Occipital lobe (tissue), 2 donors: ENCODE results near the gene PTGDR2. TPM values are rescaled to one million over a fixed set of nuclear protein-coding genes. Genes with fewer than 3 reads are reported as not detected.

Experiments used
- DNase-seq: peaks from one replicate; lab custom pipeline; 2025; lab: John Stamatoyannopoulos, UW
- total RNA-seq: library from RNA; depleted of rRNA; stranded (reverse); fragments of >200 nt; gene quantifications from one replicate; pipeline ENCODE4 v1.2.3, GENCODE V29; 2014

The PTGDR2 gene
- total RNA-seq, 1 donor from 2014 or later = 1.6 TPM

GRCh38 chr11:60874421-60875365 is 18.9 kb upstream of the PTGDR2 start:
- no peak for DNase-seq

DNA sequence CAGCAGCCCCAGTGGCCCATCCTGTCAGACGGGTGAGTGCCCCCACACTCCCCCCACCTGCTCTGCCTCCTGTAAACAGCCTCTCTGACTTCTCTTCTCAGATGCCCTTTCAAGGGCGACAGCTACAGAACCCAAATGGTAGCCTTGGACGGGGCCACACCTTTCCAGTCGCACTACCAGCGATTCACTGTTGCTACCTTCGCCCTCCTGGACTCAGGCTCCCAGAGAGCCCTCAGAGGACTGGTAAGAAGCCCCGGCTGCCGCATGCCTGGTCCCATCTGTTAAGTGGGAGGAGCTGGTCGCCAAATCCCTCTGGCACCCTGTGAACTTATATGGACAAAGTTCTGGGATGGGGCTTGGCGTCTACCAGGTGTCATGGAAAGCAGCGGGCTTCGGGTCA is 17.8 kb upstream of the PTGDR2 start:
- DNase-seq = no peak

DNA sequence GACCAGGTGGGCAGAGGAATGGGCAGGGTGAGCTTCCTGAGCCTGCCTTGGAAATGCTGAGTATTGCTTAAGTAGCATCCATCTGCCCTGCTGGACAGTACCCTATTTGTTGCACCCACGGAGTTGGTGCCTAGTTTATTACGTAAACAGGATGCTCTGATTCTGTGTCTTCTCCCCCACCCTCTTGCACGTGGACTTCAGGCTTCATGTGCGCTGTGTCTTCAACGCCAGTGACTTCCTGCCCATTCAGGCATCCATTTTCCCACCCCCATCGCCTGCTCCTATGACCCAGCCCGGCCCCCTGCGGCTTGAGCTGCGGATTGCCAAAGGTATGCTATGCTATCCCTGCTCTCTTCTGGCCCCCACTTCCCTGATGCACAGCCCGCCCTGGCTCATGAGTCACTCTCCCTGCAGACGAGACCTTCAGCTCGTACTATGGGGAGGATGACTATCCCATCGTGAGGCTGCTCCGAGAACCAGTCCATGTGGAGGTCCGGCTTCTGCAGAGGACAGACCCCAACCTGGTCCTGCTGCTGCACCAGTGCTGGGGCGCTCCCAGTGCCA is 17.3 kb upstream of the PTGDR2 start:
- DNase-seq = no peak

DNA sequence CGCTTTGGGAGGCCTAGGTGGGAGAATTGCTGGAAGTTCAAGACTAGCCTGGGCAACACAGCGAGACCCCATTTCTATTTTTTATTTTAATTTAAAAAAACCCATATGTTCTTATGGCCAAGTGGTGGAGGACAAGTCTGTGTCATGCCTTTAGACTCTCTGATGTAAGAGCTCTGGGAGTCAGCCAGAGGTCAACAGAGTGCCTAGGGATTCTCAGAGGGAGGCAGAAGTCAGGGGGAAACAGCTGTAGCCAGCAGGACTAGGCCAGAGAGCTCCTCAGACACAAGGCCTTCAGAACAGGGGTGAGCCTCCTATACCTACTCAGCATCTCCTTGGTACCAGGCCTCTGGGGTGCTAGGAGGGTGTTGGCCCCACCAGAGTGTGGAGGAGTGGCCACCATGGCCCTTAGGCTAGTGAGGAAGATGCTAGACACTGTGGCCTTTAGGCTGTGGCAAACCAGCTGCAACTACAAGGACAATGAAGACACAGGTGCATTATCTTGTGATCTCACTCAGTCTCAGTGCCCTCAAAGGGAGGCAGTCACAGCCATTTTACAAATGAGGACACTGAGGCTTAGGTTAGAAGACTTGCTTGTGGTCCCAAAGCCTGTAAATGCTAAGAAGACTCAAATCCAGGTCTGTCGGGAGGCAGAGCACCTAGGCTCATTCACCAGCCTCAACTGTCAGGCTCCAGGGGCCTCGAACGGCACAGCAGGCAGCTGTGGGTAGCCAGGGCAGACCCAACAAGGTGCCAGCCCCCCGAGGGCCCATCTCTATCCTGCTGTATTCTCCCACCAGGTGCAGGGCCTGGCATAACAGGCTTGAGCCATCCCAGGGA is 16.6 kb upstream of the PTGDR2 start:
- no peak for DNase-seq

DNA sequence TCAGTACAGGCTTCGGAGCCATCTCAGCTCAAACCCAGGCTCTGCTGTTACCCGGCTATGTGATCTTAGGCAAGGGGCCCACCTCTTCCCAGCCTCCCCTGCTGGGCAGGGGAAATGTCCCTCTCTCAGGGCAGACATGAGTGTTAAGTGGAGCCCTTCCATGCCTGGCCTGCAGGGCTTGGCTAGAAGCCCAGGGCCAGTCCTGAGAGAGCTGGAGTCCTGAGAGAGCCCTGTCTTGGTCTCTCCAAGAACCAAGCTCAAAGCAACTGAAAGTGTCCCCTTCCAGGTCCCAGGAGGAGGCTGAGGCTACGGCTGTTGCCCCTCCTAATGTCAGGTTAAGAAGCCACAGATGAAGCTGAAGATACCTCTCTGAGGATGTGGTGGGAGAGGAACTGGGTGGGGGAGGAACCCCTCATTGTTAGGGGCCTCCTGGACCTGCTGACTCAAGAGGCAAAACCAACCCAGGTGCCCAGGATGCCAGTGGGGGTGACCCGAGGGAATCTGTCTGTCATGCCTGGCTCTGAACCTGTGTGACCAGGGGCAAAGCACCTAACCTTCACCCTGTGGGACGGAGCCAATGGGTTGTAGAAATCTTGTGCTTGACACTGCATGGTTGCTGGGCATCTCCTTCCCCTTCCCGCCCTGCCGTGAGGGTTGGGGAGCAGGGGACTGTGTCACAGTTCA is 15.8 kb upstream of the PTGDR2 start:
- DNase-seq = no peak

DNA sequence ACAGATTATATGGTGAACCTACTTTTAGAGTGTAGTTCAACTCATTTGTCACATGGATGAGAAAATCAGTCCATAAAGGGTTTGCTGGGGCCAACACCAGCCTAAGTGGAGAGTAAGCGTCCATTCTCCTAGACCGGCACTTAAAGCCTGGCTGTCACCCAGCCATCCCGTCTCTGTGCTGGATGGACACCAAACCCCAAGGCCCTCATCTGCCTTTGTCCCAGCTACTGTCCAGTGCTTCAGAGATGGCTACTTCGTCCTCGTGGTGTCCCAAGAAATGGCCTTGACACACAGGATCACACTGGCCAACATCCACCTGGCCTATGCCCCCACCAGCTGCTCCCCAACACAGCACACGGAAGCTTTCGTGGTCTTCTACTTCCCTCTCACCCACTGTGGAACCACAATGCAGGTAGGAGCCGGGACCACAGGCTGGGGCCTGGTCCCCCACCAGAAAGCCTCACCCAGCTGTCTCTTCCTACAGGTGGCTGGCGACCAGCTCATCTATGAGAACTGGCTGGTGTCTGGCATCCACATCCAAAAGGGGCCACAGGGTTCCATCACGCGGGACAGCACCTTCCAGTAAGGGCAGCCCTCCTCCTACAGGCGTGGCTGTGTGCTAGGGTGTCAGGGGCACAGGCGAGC is 15.1 kb upstream of the PTGDR2 start:
- DNase-seq = no peak

- DNase-seq = no peak
Observed at GRCh38 chr11:60870276-60870675, 14.5 kb upstream of the PTGDR2 start.

DNA sequence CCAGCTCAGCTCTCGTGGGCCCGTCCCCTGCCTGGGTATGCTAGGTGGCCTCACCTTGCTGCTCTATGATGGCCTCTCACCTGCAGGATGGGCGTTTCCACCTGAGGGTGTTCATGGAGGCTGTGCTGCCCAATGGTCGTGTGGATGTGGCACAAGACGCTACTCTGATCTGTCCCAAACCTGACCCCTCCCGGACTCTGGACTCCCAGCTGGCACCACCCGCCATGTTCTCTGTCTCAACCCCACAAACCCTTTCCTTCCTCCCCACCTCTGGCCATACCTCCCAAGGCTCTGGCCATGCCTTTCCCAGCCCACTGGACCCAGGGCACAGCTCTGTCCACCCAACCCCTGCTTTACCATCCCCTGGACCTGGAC is 13.7 kb upstream of the PTGDR2 start:
- DNase-seq = no peak

- DNase-seq = no peak
Observed at GRCh38 chr11:60868682-60869450, 13.1 kb upstream of the PTGDR2 start.

DNA sequence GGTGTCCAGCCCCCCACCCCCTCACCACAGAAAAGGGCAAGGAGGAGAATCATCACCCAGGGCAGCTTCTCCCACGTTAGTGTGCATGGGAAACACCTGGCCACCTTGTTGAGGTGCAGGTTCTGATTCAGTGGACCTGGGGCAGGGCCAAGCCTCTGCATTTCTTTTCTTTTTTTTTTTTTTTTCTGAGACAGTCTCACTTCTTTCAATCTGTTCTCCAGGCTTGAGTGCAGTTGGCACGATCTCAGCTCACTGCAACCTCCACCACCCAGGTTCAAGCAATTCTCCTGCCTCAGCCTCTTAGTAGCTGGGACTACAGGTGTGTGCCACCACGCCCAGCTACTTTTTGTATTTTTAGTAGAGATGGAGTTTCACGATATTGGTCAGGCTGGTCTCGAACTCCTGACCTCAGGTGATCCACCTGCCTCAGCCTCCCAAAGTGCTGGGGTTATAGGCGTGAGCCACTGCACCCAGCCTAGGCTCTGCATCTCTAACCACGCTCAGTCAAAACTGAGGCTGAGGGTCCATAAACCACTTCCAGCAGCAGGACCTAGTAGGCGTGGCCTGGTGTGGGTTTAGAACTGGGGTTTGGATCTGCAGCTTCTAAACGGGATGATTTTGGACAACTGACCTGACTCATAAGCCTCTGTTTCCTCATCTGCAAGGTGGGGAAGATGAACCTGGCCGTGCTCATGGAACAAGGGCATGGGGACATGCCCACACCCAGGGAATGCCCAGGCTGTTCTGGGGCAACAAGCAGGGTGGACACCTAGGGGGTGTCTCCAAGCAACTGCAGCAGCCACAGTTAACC is 12.3 kb upstream of the PTGDR2 start:
- DNase-seq = no peak

DNA sequence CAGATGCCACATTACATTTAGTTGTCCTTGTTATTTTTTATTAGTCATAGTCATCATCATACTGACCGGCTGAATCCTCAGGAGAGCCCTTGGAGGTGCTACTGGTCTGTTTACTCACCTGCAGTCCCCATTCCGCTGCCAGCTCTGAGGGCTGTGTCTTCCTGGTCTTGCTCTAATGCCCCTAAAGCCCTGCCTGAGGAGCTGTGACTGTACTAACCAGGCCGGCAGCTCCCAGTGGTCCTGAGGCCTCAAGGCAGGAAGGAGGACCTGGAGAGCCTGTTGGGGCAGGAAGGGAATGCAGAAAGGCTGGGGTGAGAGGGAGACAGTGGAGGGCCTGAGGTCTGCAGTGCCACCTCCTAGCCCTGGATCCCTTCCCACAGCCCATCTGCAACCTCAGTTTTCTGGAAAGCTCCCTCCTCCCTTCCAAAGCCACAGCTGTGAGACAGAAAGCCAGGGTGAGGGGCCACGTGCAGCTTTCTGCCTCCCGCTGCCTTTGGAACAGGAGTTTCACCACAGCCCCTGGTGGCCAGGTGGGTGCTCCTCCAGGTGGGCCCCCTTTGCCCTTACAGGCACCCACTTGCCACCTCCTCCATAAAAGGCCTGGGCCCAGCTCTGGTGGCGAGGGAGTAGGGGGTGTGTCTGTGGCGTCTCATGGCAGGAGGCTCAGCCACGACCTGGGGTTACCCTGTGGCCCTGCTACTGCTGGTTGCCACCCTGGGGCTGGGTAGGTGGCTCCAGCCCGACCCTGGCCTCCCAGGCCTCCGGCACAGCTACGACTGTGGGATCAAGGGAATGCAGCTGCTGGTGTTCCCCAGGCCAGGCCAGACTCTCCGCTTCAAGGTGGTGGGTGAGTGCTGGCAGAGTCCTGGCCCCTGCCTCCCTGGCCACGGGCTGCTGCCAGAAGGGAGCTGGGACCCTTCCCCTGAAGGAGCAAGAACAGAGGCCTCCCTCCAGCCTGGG is 11.4 kb upstream of the PTGDR2 start, which contains the start of gene ZP1:
Gene ZP1 (plus strand): TSS at position 632 of the 960 bp plus-strand sequence. CDS start 20 bp downstream, at position 652.
- no peak for DNase-seq

- no peak for DNase-seq
Observed at GRCh38 chr11:60864856-60865513, 9.2 kb upstream of the PTGDR2 start.

- DNase-seq = no peak
Observed at GRCh38 chr11:60863550-60864521, 8.1 kb upstream of the PTGDR2 start.

GRCh38 chr11:60862171-60862570 is 6.4 kb upstream of the PTGDR2 start:
- no peak for DNase-seq

DNA sequence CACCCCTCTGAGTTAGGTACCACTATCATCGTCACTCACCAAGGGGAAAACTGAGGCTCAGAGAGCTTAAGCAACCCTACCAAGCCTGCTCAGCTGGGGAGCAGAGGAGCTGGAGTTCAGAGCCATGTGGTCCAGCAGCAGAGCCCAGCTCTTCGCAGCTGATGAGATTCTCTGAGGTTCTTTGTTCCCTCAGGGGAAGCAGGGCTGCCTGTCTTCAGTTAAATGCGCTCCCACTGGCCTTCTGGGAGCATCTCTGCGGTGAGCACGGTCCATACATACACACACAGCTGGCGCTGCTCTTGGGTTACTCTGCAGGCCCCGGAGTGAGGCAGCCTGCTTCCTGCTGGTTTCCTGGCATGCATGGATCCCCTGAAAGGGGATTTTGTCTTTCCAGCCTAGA is 5.2 kb upstream of the PTGDR2 start:
- no peak for DNase-seq

DNA sequence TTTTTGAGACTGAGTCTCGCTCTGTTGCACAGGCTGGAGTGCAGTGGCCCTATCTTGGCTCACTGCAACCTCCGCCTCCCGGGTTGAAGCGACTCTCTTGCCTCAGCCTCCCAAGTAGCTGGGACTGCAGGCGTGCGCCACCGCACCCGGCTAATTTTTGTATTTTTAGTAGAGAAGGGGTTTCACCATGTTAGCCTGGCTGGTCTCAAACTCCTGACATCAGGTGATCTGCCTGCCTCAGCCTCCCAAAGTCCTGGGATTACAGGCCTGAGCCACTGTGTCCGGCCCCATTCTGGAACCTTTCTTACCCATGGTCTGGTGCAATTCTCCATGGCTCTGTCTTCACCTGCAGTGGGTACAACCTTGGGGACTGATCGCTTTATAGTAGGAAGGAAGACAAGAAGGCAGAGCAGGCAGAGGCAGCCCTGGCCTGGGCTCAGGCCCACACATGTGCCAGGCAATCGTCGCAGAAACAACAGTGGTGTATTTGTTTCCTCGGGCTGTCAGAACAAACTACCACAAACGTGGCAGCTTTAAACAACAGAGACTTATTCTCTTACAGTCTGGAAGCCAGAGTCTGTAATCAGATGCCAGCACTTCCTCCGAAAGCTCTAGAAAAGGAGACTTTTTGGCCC is 4.0 kb upstream of the PTGDR2 start:
- DNase-seq = no peak
